Kidney (tissue), 14 donors: ENCODE results near the gene MS4A7. TPM values are rescaled to one million over a fixed set of nuclear protein-coding genes. Genes with fewer than 3 reads are reported as not detected.
A peak's percentile ranks its signal among the peaks of the same experiment; 100 is the strongest.

ENCODE experiments used
- DNase-seq, 5 donors: peaks; one replicate each; pipeline ENCODE4 v3.0.0-alpha.2; 2013 to 2020
- FAIRE-seq: peaks from 2 replicates; lab custom pipeline; 2012; peaks lifted over from hg19 to GRCh38; lab: Jason Lieb, UNC
- H3K27ac ChIP-seq, 2 donors: one replicate each; pipeline ENCODE4 v1.7.0; 2013; ENCODE audit warnings: low read depth in 2 of 2, low read length in 2 of 2, inconsistent platforms in 1 of 2
- H3K27me3 ChIP-seq: one replicate; pipeline ENCODE4 v1.7.1; 2013; ENCODE audit warnings: low read length, inconsistent platforms; ENCODE audit not compliant: control insufficient read depth, insufficient read depth
- H3K36me3 ChIP-seq, 3 donors: one replicate each; pipeline versions ENCODE4 v1.7.0 to v1.7.1; 2013; ENCODE audit warnings: low read length in 3 of 3, control low read depth in 1 of 3, inconsistent platforms in 1 of 3; ENCODE audit not compliant: insufficient read depth in 3 of 3, control insufficient read depth in 2 of 3
- H3K4me1 ChIP-seq, 3 donors: one replicate each; pipeline versions ENCODE4 v1.7.0 to v1.7.1; 2013; ENCODE audit warnings: low read length in 3 of 3, inconsistent platforms in 1 of 3, low read depth in 1 of 3; ENCODE audit not compliant: control insufficient read depth in 2 of 3, insufficient read depth in 2 of 3
- H3K4me3 ChIP-seq, 3 donors: one replicate each; pipeline versions ENCODE4 v1.7.0 to v1.8.1; 2013; ENCODE audit warnings: low read length in 3 of 3, control low read depth in 1 of 3, inconsistent platforms in 1 of 3
- H3K9ac ChIP-seq, 3 donors: one replicate each; pipeline versions ENCODE4 v1.7.0 to v1.7.1; 2013; ENCODE audit warnings: low read length in 3 of 3, control low read depth in 1 of 3, inconsistent platforms in 1 of 3
- H3K9me3 ChIP-seq, 3 donors: one replicate each; pipeline versions ENCODE4 v1.7.0 to v1.7.1; 2013; ENCODE audit warnings: low read length in 3 of 3, control low read depth in 1 of 3, inconsistent platforms in 1 of 3; ENCODE audit not compliant: control insufficient read depth in 2 of 3, insufficient read depth in 1 of 3
- intact Hi-C: fragments of 100-400 bp; cut with DNase I; formaldehyde crosslinking; loops from one replicate; pipeline ENCODE4 v1.11.1; 2022
- polyA plus RNA-seq: library from polyadenylated mRNA; stranded (reverse); fragments of 350-450 nt; fragmentation: Illumina TruSeq; extraction: RNeasy Lipid Tissue Mini Kit (QIAGEN cat#74804); gene quantifications from one replicate; pipeline ENCODE4 v1.2.3, GENCODE V29; 2014; ENCODE audit warnings: low read depth, low replicate concordance; ENCODE audit not compliant: insufficient read depth
- total RNA-seq: library from RNA; stranded (reverse); fragmentation: NEBNext Ultra II Directional; extraction: Animal tissue kit (Norgen Biotek cat#: 25700); gene quantifications from one replicate; pipeline ENCODE4 v1.2.1, GENCODE V29; 2021
- TF ChIP-seq, protein P1 (sequence below): IDR thresholded peaks from 3 replicates; pipeline ENCODE4 v1.5.1; 2012; ENCODE audit warnings: mild to moderate bottlenecking, moderate library complexity, borderline replicate concordance; ENCODE audit not compliant: insufficient read depth; ENCODE audit errors: extremely low read depth
- donor health status: control.
- donor health status: control.
- donor health status: control.
- donor health status: control.
- donor health status: control.
- donor health status: DM: yes; HTN: yes; CAD: no.
- donor health status: Normal renal cell carcinoma (clear cell type).

Gene MS4A7
- total and polyA plus RNA-seq, 2 donors from 2014 or later, result 7.0 to 47.6 TPM

DNA sequence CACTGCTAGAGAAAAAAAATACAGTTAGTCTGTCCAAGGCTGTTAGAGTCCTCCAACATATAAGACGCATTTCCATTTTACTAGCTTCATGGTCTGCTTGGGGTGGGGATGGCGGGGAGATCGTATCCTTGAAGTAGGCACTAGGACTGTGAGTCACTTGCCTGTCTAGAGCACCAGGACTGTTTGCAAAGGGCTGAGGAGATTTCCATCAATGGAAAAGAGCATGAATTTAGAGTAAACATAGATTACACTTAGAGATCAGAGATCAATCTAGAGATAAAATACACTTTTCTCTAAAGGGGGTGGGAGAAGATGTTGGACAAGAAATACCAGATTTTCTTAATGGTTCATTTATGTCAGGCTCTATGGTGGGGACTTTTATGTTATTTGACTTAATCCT, 1.7 kb upstream of the MS4A7 start:
- H3K9ac ChIP-seq, result no peak overlapping the region
- no peaks in the 10 kb centered on the region for H3K9me3 ChIP-seq
- DNase-seq (no peak), FAIRE-seq (no peak)
- H3K4me1 ChIP-seq, result no peaks in the 10 kb centered on the region
- no peak overlapping the region for H3K27ac ChIP-seq
- no peaks in the 10 kb centered on the region for H3K36me3 ChIP-seq
- intact Hi-C loops, result no loop called here
- TF ChIP-seq, protein P1, sequence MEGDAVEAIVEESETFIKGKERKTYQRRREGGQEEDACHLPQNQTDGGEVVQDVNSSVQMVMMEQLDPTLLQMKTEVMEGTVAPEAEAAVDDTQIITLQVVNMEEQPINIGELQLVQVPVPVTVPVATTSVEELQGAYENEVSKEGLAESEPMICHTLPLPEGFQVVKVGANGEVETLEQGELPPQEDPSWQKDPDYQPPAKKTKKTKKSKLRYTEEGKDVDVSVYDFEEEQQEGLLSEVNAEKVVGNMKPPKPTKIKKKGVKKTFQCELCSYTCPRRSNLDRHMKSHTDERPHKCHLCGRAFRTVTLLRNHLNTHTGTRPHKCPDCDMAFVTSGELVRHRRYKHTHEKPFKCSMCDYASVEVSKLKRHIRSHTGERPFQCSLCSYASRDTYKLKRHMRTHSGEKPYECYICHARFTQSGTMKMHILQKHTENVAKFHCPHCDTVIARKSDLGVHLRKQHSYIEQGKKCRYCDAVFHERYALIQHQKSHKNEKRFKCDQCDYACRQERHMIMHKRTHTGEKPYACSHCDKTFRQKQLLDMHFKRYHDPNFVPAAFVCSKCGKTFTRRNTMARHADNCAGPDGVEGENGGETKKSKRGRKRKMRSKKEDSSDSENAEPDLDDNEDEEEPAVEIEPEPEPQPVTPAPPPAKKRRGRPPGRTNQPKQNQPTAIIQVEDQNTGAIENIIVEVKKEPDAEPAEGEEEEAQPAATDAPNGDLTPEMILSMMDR, result no peak
- no peak overlapping the region for H3K4me3 ChIP-seq
- H3K27me3 ChIP-seq, result no peaks in the 10 kb centered on the region

DNA sequence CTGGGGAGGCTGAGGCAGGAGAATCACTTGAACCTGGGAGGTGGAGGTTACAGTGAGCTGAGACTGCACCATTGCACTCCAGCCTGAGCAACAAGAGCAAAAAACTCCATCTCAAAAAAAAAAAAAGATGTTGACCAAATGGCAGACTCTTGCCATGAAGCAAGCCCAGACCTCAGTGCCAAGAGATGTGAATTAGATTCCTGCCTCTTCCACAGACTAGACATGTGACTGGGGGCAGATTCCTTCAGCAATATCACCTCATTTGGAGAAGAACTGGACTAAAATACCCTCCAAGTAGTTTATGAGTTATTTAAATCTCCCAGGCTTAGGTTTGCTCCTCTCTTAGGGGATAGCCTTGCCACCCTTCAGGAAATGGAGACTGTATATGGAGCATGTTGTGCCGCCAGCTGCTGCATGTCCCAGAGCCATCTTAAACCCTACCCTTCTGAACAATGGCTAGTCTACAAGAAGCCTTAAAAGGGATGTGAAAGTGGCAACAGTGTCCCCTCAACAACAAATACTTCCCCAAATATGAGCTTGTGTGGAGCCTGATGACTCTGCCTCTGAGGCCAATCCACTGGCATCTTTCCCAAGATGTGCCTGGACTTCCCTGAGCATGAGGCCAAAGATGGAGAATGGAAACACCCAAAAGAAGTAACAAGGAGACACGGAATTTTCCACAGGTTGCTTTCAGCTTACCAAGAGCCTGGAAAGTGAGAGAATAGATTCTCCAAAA, 763 bp upstream of the MS4A7 start:
- TF ChIP-seq, protein P1, result no peak
- H3K27me3 ChIP-seq, result no peaks in the 10 kb centered on the region
- intact Hi-C loops, result no loop called here
- no peaks in the 10 kb centered on the region for H3K9me3 ChIP-seq
- no peak overlapping the region for H3K27ac ChIP-seq
- DNase-seq, result peak in 1 of 5 donors; percentile 30
- no peak overlapping the region for H3K9ac ChIP-seq
- H3K36me3 ChIP-seq, result no peaks in the 10 kb centered on the region
- no peak overlapping the region for H3K4me3 ChIP-seq
- FAIRE-seq, result no peak
- H3K4me1 ChIP-seq, result no peaks in the 10 kb centered on the region

DNA sequence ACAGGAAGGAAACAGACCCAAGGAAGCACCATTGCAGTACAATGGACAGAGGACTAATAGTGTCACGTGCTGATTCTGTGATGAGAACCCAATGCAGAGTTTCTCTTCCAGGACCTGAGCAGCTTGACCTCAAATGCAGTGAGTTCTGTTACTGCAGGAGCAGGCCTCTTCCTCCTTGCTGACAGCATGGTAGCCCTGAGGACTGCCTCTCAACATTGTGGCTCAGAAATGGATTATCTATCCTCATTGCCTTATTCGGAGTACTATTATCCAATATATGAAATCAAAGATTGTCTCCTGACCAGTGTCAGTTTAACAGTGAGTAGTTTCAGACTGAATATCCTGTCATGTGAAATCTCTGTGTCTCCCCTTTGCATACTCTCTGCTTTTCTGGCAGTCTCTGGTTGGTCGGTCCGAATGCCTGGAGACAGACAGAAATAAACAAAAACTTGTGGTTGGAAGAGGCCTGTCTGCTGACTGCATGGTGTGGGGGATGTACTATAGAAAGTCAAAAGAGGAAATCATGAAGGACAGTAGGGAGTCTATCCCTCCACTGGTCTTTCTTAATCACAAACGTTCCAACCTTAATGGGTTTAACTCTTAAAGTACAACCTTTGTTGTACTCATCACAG, 11.1 kb downstream of the MS4A7 start:
- H3K27ac ChIP-seq, result no peak overlapping the region
- DNase-seq (no peak), FAIRE-seq (no peak)
- H3K4me3 ChIP-seq, result no peak overlapping the region
- H3K9me3 ChIP-seq, result no peaks in the 10 kb centered on the region
- no peak overlapping the region for H3K9ac ChIP-seq
- no peaks in the 10 kb centered on the region for H3K36me3 ChIP-seq
- H3K27me3 ChIP-seq, result no peaks in the 10 kb centered on the region
- TF ChIP-seq, protein P1, result no peak
- intact Hi-C loops, result no loop called here
- H3K4me1 ChIP-seq, result no peaks in the 10 kb centered on the region
